Tibial nerve (tissue), 4 donors: ENCODE measurements around the gene THUMPD3. TPM values are rescaled to one million over a fixed set of nuclear protein-coding genes. Genes with fewer than 3 reads are reported as not detected.

ENCODE experiments used
- DNase-seq, 2 donors: peaks; one replicate each; pipeline ENCODE4 v3.0.0-alpha.2; 2019; ENCODE audit warnings: low spot score in 2 of 2
- H3K27ac ChIP-seq, 4 donors: fragments of 200-600 bp; sonication (generic) in 3 of 4; one replicate each; pipeline ENCODE4 v1.5.1; 2017 to 2019; ENCODE audit warnings: mild to moderate bottlenecking in 1 of 4
- H3K27me3 ChIP-seq, 2 donors: fragments of 200-600 bp; sonication (generic) in 1 of 2; one replicate each; pipeline versions ENCODE4 v1.5.1 to v1.6.0; 2017 to 2019
- H3K36me3 ChIP-seq, 3 donors: fragments of 200-600 bp; sonication (generic); one replicate each; pipeline ENCODE4 v1.5.1; 2018 to 2019
- H3K4me1 ChIP-seq, 4 donors: fragments of 200-600 bp; sonication (generic) in 3 of 4; one replicate each; pipeline ENCODE4 v1.5.1; 2017 to 2019
- H3K4me3 ChIP-seq, 4 donors: fragments of 200-600 bp; sonication (generic) in 3 of 4; one replicate each; pipeline ENCODE4 v1.5.1; 2017 to 2019; ENCODE audit warnings: mild to moderate bottlenecking in 1 of 4, moderate library complexity in 1 of 4
- H3K9me3 ChIP-seq, 4 donors: fragments of 200-600 bp; sonication (generic) in 3 of 4; one replicate each; pipeline ENCODE4 v1.5.1; 2017 to 2019
- EP300 ChIP-seq, 2 donors: sonication (generic); formaldehyde crosslinking; IDR thresholded peaks; one replicate each; pipeline ENCODE4 v1.6.1; 2017; ENCODE audit warnings: antibody characterized with exemption in 2 of 2, mild to moderate bottlenecking in 1 of 2
- POLR2A ChIP-seq, 2 donors: fragments of 450-650 bp; IDR thresholded peaks; one replicate each; pipeline ENCODE4 v1.6.1; 2017; ENCODE audit warnings: antibody characterized with exemption in 2 of 2, mild to moderate bottlenecking in 2 of 2, moderate library complexity in 2 of 2
- WGBS, 2 donors: methylation state at CpG; one replicate each; pipeline ENCODE4 v1.1.5; 2018; 5-methylcytosine and 5-hydroxymethylcytosine counted together
- total RNA-seq, 4 donors: library from RNA; depleted of rRNA; stranded (reverse); fragments of >200 nt; gene quantifications; one replicate each; pipeline ENCODE4 v1.1.0, GENCODE V29; 2016
- TF ChIP-seq, protein P1 (sequence below), 5 experiments: fragments of 200-600 bp in 3 of 5; fragments of 450-650 bp in 2 of 5; sonication (generic) in 3 of 5; IDR thresholded peaks; one replicate each; pipeline ENCODE4 v1.5.1; 2016 to 2019; ENCODE audit warnings: antibody characterized with exemption in 5 of 5, mild to moderate bottlenecking in 3 of 5, moderate library complexity in 2 of 5

THUMPD3 gene
- total RNA-seq, 4 donors from 2014 or later: 21.6 to 42.6 (median 30.5) TPM

DNA sequence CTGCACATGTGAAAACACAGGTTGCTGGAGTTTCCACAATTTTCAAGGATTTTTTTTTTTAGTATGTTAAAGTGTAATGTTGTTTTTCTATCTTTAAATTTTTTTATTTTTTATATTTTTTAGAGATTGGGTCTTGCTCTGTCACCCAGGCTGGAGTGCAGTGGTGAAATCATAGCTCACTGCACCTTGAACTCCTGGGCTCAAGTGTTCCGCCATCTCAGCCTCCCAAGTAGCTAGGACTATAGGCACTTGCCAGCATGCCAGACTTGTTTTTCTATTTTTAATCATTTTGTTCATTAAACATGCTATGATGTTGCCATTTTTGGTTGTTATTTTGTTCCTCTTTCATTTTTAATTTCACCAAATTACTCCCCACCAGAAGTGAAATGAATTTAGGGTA, 16.7 kb upstream of the THUMPD3 start:
- TF ChIP-seq, protein P1, sequence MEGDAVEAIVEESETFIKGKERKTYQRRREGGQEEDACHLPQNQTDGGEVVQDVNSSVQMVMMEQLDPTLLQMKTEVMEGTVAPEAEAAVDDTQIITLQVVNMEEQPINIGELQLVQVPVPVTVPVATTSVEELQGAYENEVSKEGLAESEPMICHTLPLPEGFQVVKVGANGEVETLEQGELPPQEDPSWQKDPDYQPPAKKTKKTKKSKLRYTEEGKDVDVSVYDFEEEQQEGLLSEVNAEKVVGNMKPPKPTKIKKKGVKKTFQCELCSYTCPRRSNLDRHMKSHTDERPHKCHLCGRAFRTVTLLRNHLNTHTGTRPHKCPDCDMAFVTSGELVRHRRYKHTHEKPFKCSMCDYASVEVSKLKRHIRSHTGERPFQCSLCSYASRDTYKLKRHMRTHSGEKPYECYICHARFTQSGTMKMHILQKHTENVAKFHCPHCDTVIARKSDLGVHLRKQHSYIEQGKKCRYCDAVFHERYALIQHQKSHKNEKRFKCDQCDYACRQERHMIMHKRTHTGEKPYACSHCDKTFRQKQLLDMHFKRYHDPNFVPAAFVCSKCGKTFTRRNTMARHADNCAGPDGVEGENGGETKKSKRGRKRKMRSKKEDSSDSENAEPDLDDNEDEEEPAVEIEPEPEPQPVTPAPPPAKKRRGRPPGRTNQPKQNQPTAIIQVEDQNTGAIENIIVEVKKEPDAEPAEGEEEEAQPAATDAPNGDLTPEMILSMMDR (IDR thresholded peaks at IDR 0.05): no peak
- no peak for TF ChIP-seq EP300 (IDR thresholded peaks at IDR 0.05)
- no peak for TF ChIP-seq POLR2A (IDR thresholded peaks at IDR 0.05)
- Histone ChIP-seq H3K27ac (no peak overlapping the region), H3K9me3 (no peaks in the 10 kb centered on the region), H3K27me3 (no peaks in the 10 kb centered on the region), H3K4me1 (no peaks in the 10 kb centered on the region), H3K4me3 (no peak overlapping the region), H3K36me3 (peaks cover 0 to 18% (median 0%) of the 10 kb centered on the region in 3 donors)
- 90 to 97% methylated on average over 1 of the region's 1 CpG for WGBS, 2 donors
- no peak for DNase-seq

DNA sequence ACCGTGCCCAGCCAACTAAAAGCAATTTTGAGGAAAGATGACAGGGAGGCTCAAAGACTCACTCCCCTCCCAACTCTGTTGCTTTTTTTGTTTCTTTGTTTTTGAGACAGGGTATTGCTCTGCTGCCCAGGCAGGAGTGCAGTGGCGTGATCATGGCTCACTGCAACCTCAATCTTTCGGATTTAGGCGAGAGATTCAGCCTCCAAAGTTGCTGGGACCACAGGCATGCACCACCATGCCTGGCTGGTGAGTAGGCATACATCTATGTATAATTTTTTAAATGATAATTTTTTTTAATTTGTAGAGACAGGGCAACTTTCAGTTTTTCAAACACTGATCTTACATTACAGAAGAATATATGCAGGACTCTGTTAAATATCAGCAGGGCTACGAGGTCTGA, 15.8 kb upstream of the THUMPD3 start:
- 85 to 91% methylated on average over 5 of the region's 5 CpGs for WGBS, 2 donors
- Histone ChIP-seq H3K9me3 (no peaks in the 10 kb centered on the region), H3K36me3 (peaks cover 0 to 18% (median 0%) of the 10 kb centered on the region in 3 donors), H3K27ac (no peak overlapping the region), H3K27me3 (no peaks in the 10 kb centered on the region), H3K4me1 (no peaks in the 10 kb centered on the region), H3K4me3 (no peak overlapping the region)
- TF ChIP-seq POLR2A (IDR thresholded peaks at IDR 0.05) (no peak), EP300 (IDR thresholded peaks at IDR 0.05) (no peak)
- TF ChIP-seq, protein P1 (IDR thresholded peaks at IDR 0.05): no peak
- no peak for DNase-seq

DNA sequence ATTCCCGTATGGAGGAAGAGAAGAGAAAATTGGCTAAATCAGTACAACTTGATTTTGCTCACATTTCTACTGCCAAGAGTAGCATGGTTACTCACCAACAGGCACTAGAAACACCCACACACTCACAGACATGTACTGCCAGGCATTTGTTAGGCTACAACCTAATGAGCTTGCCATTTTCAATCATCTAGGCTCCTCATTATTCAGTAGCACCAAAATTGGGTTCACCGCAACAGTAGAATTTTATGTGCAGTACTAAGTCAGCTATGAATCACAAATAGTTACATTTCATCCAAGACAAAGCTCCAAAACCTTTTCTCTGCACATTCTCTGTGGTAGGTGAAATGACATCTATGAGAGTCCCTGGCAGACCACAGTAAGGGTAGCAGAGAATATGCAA, 15.0 kb upstream of the THUMPD3 start:
- H3K9me3 ChIP-seq: no peaks in the 10 kb centered on the region
- 26 to 33% methylated on average over 2 of the region's 2 CpGs for WGBS, 2 donors
- H3K4me3 ChIP-seq: no peak overlapping the region
- peaks cover 0 to 18% (median 0%) of the 10 kb centered on the region in 3 donors for H3K36me3 ChIP-seq
- H3K27me3 ChIP-seq: no peaks in the 10 kb centered on the region
- H3K27ac ChIP-seq: no peak overlapping the region
- TF ChIP-seq POLR2A (IDR thresholded peaks at IDR 0.05): no peak
- no peak for TF ChIP-seq EP300 (IDR thresholded peaks at IDR 0.05)
- TF ChIP-seq, protein P1 (IDR thresholded peaks at IDR 0.05): no peak
- no peak for DNase-seq
- peaks cover 0 to 1% (median 0%) of the 10 kb centered on the region in 4 donors for H3K4me1 ChIP-seq

DNA sequence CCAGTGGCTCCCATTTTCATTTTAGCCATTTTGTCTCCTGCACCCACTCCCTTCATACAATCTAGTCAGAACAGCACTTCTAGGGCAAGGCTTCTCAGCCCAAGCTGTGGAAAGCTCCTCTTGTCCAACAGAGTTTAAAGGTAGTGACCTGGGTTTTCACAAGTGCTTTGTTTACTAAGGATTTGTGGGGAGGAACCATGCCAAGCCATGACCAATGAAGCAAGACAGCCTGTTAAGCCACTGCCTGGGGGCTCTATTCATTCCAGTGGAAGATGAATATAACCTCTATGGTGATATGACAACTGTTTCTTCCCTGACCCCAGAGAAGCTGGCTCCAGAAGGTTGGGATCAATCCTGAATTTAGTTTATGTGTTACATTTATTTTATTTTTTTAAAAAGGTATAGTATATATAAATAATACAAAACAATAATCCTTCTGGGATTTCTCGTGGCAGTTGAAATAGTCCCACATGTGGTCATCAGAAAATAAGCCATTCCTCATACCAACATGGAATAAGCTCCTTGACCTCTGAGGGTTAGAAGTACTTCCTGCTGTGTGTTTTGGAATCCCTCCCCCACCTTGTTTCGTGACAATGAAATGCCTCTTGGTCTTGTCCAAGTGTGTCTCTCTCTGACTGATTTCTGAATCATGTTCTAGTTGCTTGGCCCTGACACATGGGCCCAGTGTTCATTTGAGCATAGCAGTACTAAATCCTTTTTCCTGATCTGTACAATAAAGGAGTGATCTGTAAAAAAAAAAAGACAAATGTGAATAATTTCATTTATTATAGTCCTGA, 13.3 kb upstream of the THUMPD3 start:
- WGBS, 2 donors: 12 to 32% methylated on average over 2 of the region's 2 CpGs
- Histone ChIP-seq H3K4me1 (peaks cover 0 to 10% (median 3%) of the 10 kb centered on the region in 4 donors), H3K9me3 (no peaks in the 10 kb centered on the region), H3K27me3 (no peaks in the 10 kb centered on the region), H3K4me3 (no peak overlapping the region), H3K36me3 (peaks cover 0 to 18% (median 0%) of the 10 kb centered on the region in 3 donors), H3K27ac (peak overlapping the region in 1 of 4 donors; percentile 1)
- TF ChIP-seq, protein P1 (IDR thresholded peaks at IDR 0.05): no peak
- TF ChIP-seq EP300 (IDR thresholded peaks at IDR 0.05) (no peak), POLR2A (IDR thresholded peaks at IDR 0.05) (no peak)
- DNase-seq: no peak

DNA sequence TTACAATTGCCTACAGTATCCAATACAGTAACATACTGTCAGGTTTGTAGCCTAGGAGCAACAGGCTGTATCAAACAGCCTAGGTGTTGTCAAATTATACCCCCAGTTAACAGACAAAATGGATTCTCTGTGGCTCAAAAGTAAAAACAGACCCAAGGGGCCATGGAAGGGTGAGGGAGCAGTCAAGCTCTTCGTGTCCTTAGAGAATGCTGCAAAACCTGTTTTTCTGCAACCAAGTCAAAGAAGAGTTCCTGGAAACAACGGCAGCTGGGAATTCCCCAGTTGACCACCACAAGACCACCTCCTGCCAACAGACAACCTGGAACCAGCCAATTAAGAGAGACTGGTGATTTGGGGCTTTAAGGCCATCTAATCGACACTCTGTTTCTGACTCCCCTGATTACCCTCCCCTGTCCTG, 11.1 kb upstream of the THUMPD3 start:
- Histone ChIP-seq H3K27me3 (no peaks in the 10 kb centered on the region), H3K4me1 (peaks cover 0 to 10% (median 3%) of the 10 kb centered on the region in 4 donors), H3K36me3 (peaks cover 0 to 18% (median 0%) of the 10 kb centered on the region in 3 donors), H3K27ac (no peak overlapping the region), H3K4me3 (no peak overlapping the region), H3K9me3 (no peaks in the 10 kb centered on the region)
- DNase-seq: no peak
- TF ChIP-seq, protein P1 (IDR thresholded peaks at IDR 0.05): no peak
- TF ChIP-seq POLR2A (IDR thresholded peaks at IDR 0.05) (no peak), EP300 (IDR thresholded peaks at IDR 0.05) (no peak)
- WGBS, 2 donors: 42 to 47% methylated on average over 3 of the region's 3 CpGs
